Activated effector memory CD4-positive, alpha-beta T cell treated with anti-CD3 and anti-CD28 coated beads, Interleukin-2, amount 50 U/mL, for 16 hours (primary cell): ENCODE measurements around the gene MARCKS.
A peak's percentile ranks its signal among the peaks of the same experiment; 100 is the strongest.

ENCODE experiments used
- DNase-seq: peaks from one replicate; pipeline ENCODE4 v3.0.0-alpha.2; 2020

The MARCKS gene, protein sequence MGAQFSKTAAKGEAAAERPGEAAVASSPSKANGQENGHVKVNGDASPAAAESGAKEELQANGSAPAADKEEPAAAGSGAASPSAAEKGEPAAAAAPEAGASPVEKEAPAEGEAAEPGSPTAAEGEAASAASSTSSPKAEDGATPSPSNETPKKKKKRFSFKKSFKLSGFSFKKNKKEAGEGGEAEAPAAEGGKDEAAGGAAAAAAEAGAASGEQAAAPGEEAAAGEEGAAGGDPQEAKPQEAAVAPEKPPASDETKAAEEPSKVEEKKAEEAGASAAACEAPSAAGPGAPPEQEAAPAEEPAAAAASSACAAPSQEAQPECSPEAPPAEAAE

DNA sequence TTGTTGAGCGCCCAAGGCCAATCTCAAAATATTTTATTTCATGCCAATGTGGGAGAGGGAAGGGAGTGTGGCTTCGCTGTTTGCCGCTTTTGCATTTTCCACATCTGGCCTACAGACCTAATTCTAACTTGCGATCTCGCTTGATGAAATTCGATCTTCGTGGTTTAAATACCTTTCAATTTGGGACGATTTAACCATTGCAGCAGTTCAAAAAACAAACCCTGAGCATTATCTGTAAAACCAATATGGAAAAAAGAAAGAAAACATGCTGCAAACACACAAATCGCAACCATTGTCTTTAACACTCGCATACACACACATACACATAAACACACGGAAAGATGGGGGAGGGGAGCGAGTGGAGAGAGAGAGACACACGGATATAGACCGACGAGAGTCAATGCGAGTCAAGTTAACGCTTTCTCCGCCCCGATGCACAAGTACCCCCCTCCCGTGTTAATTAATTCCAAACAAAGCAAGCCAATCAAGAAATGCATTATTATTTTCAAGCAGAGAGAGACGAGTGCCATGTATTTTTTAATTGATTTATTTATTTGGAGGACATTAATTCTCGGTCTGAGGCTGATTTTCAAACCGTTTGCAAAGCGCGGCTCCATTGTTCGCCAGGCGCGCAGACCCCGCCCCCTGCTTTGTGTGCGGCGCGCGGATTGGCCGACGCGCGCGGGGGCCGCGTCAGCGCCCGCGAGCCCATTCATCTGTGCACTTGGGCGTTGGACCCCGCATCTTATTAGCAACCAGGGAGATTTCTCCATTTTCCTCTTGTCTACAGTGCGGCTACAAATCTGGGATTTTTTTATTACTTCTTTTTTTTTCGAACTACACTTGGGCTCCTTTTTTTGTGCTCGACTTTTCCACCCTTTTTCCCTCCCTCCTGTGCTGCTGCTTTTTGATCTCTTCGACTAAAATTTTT is at the start of gene MARCKS:
Gene MARCKS (plus strand): TSS at position 721 of the 931 bp plus-strand sequence. CDS start 401 bp downstream, outside the sequence.
- peak; percentile 74 for DNase-seq

DNA sequence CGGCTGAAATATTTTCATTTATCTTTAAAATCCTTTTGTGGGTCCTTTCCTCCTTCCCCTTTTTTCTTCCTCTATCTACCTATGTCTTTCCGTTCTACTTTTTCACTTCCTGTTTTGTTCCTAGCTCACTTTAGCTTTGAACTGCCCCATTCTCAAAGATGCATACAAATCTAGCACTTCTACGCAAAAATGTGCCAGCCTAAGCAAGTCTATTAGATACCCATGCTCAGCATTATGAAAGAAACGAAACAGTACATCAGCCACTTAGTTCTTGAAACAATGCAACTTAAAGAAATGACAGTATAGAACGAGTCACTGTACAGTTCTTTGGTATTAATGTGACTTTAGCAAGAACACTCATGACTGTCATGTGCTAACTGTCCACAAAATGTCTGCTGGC is 47.3 kb upstream of the MARCKS start:
- DNase-seq: no peak

DNA sequence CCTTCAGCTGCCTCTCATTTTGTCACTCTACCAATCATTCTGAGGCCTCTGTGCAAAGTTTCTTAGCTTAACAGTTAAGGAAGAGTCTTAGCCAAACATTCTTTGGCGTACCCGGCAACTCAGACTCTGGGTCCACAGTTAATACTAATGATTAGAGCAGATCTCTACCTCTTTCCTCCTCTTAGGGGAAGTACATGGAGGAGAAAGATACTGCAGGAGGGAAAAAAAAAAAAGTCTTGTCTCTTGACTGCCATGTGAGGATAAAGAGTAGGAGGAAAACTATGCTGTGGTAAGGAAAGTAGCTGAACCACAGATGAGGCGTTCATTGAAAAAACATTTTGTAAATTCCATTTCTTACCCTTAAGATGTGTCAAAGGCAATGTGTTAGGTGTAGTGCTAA is 44.0 kb upstream of the MARCKS start:
- DNase-seq: no peak

DNA sequence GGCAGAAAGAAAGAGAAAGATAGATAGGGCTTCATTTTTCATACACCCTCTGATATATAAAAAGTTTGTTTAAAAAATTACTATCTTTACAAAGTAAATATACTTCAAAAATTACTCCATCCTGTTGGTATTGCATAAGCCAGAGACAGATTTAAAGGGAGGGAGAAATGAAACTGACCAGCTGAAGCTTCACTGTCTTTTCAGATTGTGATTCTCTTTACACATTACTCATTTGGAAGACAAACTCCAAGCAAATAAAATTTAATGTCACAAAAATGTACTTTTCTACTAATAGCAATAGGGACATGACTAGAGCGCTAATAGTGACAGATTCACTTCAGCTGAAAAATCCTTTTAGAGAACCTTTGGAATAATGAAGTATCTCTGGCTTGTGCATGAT is 38.6 kb upstream of the MARCKS start:
- DNase-seq: no peak

DNA sequence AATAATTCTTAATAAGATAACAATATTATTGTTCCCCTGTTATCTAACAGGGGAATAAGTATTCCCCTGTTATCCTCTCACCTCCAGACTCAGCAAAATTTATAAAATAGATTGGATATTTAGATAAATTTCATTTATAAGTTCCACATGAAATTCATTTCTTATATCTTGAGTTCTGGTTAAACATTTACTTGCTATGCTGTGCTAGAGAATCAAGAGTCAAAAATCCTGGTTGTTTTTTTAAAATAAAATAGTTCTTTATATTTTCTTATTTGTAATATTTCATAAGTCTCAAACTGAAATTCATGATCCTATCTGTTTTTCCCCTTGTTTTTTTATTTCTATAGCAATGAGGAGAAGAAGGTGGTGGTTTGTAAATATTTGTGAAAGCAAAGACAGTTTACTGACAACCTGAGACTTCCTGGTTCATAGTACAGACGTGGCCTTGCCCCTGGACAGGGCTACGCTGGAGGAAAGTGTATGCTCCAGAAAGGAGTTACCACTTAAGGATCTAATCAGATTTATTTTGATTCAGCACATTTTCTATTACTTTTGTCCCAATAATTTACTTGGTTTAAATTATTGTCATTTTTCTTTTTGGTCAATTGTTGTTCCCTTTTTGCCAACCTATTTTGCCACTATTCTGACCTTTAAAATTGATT is 37.8 kb upstream of the MARCKS start:
- DNase-seq: no peak

DNA sequence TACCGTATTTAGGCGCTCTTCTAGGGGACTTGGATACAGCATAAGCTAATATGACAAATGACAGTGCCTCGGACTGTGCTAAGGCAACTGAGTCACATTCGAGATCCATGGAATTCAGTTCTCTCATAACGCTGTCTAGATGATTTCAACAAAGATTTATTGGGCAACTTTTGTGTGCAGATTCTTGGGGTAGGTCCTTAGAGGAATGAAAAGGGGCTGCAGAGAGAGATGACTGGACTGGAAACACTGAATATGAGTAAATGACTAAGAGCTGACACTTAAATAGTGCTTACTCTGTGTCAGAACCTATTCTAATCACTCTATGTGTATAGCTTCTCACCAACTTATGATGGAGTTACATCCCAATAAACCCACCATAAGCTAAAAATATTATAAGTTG is 36.4 kb upstream of the MARCKS start:
- DNase-seq: no peak

DNA sequence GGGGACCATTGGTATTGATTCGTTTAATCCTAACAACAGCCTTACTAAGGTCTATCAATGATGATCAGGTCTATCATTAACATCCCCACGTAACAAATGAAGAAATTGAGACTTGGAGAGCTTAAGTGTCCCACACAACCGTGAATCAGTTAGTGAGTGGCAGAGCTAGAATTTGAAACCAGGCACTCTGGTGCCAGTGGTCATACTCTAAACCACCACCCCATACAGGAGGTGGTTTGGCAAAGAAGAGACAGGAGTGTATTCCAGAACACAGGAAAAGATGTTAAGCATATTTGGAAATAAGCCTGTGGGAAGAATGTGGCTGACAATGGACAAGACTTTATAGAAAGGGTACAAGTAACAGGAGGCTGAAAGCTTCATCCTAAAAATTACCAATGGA is 35.7 kb upstream of the MARCKS start:
- DNase-seq: no peak

DNA sequence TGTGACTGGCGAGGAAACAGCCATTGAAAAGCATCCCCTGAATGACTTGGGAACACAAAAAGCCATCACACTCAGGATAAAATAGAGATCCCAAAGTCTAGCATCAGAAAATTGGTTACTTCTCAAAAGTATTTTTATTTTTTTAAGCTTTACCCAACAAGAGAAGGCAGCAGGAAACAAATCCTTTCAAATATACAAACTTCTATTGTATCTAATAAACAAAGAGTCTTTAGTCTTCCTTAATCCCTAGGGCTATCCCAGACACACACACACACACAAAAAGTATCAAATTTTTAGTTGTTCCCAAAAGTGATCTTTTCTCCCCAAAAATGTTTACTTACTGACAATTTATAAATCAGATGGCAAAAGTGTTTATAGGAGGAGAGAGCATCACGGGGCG is 33.2 kb upstream of the MARCKS start:
- DNase-seq: no peak

DNA sequence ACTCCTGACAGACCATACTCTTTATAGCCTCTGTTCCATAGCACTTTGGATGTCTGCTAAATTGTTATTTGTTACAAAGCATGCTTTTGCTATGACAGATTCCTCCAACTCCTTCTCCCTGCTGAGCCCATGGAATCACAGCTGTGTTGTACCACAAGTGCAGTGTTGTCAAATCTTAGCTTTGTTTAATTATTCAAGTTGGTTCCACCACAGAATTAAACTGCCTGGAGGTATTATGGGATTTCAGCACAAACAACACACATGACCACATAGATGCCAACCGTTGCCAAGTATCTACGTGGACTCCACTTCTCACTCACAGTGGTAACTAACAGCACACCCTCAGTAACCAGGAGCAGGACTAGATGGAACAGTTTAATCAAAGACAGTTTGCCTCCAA is 32.7 kb upstream of the MARCKS start:
- no peak for DNase-seq

DNA sequence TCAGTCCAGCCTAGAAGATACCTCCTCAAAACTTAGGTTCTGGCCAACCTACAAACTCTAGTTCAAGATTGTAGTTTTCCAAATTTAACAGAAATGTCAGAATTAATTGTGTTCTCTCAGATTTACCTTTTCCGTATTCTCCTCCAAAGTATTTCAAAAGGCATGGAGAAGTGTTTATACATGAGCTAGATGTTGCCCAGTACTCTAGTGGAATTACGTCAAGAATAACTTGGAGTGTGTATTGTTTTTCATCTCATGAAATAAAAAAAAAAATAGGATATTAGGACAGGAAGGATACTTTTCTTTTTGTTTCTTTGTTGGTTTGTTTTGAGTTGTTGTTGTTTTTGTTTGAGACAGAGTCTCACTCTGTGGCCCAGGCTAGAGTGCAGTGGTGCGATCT is 32.3 kb upstream of the MARCKS start:
- no peak for DNase-seq

DNA sequence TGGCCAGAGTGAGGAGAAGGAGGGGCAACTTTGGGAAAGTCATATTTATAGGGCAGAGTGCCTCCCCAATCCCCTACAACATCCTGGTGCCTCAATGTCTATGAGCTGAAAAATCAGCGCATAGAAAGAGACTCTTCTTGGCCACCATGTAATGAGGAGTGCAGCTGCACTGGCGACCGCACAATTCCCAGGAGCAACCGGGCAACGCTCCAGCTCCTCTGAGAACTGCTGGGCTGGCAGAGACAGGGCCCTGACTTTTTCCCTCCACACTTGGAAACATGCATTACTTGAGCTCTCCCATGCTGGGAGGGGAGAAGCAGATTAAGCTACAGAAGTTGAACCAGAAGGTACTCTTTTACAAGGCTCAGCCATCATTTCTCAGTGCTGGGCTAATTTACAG is 31.4 kb upstream of the MARCKS start:
- no peak for DNase-seq

DNA sequence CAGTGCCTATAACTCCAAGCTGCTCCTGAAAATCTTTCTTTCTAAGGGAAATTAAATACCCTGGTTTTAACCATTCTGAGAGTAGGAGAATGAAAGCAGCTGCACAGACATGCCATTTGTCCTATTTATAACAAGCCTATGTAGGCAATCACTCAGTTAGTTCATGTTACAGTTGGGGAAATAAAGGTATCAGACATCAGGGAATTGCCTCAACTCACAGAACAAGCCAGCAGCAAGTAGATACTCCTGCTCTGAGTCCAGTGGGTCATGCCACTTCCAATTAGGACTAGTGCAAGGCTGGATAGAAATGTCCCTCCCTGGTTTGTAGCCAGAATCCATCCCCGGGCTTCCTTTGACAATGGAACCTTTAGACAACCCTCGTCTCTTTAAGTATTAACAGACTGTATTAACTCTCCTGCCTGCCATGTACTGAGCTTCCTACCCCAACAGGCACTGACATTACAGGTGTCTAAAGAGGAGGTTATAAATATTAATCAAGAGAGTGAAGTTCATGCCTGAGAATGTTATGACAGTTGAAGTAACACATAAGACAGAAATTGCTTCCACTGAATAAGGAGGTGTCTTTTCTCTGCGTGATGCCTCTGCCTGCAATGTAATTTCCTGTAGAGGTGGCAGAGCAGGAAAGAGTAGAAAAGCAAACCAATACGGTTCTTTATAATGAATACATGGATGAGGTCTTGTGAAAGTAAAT is 28.0 kb upstream of the MARCKS start:
- no peak for DNase-seq

DNA sequence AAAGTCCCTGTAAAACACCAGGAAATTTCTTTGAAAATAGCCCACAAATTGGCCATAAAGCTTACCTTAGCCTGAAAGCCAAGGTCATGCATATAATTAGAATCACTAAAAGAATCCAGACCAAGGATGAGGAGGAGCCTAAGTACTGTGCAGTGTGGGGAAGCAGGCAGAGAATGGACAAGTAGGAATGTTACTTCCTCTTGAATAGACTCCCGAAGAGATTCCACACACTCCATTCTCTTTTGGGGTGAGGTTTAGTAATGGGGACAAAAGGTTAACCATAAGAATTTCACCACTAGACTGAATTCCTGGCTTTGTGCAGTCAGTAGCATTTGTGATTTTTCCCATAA is 27.5 kb upstream of the MARCKS start:
- no peak for DNase-seq

DNA sequence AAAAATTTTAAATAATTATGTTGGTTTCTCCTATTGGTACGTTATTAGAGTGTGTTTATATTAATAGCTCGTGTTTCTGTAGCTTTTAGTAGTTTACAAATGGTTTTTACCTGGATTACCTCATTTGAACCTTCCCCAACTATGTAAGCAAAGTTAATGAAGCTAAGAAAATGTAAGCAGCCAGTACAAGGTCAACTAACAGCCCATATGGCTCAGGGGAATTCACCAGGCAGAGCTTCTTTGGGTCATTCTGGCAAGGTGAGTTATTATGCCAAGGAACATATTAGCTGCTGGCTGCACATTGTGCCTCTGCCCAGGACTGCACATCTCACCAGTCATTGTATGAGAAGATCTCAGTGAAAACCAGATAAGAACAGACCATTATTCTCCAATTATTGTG is 27.0 kb upstream of the MARCKS start:
- no peak for DNase-seq

DNA sequence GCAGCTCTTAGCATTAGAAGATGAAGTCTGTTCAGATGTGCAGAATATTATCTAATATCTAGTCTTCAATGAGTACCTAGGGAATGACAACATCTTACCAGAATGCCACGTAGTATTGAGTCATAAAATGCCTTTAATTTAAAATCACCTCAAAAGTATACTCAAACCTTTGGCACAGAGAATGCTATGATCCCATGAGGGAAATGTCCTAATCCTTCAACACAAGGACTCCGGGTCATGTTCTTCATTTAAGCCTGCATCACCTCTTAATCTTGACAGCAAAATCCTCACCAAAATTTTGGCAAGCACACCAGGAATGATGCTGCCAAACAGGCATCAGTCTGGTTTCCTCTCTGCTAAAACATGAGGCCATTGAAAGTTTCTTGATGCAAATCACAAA is 23.6 kb upstream of the MARCKS start:
- no peak for DNase-seq

DNA sequence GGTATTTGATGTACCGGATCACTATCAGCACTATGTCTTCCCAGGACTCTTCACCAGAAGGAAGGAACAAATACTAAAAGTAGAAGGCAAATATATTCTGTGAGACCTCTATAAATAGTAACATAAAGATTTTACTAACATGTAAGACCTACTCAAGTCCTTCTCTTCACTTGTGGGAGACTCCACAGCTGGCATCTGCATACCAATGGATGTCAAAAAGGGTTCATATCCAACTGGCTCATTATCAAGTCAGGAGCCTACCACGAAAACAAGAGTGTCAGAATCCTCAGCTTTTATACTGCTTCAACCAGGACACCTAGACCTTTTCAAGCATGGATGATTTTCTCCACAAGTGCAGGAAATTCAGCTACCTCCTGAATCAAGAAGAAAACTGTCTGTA is 20.0 kb upstream of the MARCKS start:
- DNase-seq: no peak

DNA sequence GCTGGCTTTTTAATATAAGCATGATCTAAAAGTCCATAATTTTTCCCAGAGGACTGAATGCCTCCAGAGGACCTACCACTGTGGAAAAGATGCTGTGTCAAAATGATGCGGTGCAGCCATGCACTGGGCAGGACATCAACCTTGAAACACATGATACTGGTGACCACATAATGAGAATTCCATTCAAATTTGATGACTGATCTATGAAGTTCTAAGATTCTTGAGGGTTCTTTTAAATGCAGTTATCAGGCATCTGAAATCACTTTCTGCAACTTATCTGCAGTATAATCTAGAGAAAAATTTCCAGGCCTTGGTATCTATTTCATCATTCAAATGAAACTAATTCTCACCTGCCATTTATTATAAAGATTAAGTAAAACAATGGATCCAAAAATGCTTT is 15.0 kb upstream of the MARCKS start:
- DNase-seq: no peak

DNA sequence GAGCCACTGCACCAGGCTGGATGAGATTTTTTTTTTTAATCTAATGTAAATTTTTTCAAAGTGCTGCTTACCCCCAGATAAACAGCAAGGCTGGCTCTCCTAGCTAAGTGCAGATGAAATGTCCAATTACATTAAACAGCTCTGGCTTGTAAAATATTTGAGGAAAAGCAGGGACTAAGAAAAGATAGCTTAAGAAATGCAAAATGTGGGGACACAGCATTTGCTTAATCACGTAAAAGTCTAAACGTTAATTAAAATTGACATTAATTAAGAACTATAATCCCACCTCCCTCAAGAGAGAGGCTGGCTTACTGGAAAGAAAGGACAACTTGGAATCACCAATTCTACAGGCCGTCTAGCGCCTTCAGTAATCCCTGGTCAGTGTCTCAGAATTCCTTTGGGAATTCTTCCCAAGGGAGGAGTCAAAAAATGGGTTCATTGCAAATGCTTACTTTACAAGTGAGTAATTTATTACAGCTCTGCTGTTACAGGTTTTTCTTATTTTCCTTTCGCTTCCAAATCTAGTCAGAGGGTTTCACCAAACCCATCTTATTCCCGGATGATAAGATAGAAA is 13.6 kb upstream of the MARCKS start:
- no peak for DNase-seq

DNA sequence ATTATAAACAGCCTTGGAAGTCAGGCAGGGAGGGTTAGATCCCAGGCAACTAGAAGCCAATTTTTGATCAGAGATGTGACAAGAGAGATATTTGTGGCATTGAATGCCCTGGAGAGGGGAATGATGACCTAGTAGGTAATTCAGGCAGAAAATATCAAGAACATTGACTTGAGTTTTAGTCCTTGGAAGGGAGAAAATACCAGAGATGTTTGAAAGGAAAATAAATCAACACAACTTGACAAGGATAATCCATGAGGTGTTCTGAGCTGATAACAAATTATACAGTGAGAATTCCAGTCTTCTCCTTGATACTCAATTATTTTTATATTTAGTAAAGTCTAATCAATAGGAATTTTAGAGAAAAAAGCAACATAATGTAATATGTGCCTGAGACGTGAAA is 10.6 kb upstream of the MARCKS start:
- DNase-seq: no peak

DNA sequence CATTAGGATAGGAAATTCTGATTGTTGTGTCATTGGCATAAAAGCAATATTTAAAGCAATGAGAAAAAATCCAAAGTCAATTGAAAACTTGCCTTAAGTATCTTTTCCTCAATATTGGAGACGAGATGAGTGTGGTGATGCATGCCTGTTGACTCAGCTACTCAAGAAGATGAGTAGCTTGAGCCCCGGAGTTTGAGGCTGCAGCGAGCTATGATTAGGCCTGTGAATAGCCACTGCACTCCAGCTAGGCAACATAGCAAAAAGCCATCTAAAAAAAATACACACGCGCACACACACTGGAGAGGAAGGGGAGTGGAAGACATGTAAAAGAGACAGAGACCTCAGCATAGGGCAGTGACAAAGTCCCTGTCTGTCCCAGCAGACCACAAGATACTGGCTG is 9.7 kb upstream of the MARCKS start:
- DNase-seq: no peak

DNA sequence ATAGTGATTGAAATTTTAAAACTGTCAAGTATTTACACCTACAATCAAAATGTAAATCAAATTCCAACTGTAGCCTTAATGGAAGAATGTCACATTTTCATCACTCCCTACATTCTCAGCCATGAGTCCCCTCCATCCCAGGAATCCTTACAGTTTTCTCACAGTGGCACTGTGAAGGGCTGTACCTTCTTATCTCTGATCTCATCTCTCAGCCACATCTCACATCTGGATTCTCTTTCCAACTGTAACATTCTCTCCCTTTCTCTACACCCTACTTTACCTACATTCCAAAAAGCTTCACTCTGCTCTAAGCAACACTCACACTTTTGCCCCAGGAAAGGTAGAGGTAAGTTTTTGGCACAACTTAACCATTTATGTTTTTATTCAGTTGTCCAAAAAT is 8.9 kb upstream of the MARCKS start:
- DNase-seq: no peak

DNA sequence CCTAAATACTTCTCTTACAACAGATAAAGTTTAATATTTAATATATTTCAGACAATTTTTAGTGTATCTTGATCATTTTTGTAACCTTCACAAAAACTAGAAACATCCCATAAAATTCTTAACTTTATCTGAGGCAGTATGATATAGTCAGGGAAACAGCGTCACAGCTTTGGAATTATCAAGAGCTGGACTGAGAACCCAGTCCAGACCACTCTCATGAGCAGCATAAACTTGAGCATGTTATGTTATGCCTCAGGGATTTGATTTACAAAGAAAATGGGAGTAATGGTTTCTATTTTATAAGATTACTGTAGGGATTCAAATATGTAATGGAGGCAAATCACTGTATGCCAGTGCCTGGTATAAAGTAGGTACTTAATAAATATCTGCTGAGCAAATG is 8.3 kb upstream of the MARCKS start:
- no peak for DNase-seq

DNA sequence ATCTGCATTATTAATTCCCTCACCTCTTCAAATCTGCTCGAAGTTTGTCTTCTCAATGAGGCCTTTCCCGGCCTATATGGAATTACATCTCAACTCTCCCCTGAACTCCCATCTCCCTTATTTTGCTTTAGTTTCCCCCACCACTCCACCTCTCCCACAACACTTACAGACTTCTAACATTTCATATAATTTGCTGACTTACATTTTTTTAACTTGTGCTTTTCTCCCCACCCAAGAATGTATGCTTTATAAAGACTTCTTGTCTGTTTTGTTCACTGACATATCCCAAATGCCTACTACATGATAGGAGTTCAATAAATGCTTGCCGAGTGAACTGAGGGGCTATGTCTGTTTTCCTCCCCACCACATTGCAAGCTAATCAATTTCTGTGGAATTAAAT is 3.9 kb upstream of the MARCKS start:
- DNase-seq: no peak
